Inferior parietal cortex (tissue), 1 donor: ENCODE results near the gene NAA10.

Experiments used
- DNase-seq: peaks from one replicate; pipeline ENCODE4 v3.0.0-alpha.2; 2016; ENCODE audit errors: extremely low spot score

The NAA10 gene

GRCh38 chrX:153927922-153928760, 6.7 kb downstream of the NAA10 start:
- DNase-seq: peak; percentile 89

- DNase-seq: no peak
These were observed 7.2 kb downstream of the NAA10 start for GRCh38 chrX:153927672-153927921.

DNA sequence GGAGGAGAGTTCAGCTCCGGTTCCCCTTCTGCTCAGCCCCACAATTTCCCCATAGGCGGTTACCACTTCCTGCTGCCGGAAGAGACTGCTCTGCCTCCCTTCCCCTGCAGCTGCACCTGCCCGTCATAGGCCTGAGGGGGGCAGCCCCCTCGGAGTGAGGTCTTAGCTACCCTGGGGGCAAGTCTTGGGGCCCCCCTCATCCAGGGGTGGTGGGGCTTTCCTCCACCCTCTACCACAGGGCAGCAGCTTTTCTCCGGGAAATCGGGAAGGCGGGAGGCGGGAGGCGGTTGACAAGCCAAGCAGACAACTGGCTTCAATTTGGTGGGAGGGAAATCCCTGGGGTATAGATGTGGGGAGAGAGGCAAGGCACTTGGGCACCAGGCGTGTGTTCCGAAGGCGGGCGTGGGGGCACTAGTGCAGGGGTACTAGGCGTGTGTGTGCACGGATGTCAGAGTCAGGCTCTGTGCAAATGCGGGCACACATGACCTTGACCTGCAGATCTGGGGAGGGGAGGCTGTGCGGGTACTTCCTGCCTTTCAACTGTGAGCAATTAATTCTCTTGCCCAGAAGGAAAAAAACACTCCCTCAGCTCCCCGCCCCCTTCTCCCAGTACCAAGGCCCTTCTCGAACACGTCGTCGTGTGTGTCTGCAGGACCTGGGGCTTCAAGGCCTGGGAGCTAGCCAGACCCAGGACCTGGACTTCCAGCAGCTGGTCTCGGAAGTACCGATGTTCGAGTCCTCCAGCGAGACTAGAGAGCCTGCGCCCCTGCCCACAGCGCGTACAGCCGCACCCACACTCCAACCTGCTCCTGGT, 7.8 kb downstream of the NAA10 start:
- no peak for DNase-seq

- DNase-seq: no peak
These were observed 8.3 kb downstream of the NAA10 start for GRCh38 chrX:153926552-153926857.

GRCh38 chrX:153925739-153926551, 8.9 kb downstream of the NAA10 start, which contains the start of gene ARHGAP4:
ARHGAP4 (minus strand) TSS chrX:153926264; CDS start chrX:153926202, 62 bp downstream.
- no peak for DNase-seq

DNA sequence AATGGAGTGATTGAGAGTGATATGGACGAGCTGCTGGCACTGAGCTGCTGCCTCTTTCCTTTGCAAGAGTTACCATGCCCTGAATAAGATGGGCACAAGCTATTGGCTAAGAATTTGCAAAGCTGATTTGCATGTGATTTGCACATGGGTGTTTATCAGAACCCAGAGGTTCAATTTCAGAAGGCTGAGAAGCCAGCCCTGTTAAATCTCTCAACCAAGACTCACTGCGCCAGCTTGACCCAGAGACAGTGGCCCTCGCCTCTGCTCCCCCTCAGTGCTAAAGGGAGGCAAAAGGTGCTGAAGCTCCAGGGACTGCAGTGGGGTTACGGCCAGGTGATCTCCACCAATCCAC, 9.5 kb downstream of the NAA10 start:
- no peak for DNase-seq

DNA sequence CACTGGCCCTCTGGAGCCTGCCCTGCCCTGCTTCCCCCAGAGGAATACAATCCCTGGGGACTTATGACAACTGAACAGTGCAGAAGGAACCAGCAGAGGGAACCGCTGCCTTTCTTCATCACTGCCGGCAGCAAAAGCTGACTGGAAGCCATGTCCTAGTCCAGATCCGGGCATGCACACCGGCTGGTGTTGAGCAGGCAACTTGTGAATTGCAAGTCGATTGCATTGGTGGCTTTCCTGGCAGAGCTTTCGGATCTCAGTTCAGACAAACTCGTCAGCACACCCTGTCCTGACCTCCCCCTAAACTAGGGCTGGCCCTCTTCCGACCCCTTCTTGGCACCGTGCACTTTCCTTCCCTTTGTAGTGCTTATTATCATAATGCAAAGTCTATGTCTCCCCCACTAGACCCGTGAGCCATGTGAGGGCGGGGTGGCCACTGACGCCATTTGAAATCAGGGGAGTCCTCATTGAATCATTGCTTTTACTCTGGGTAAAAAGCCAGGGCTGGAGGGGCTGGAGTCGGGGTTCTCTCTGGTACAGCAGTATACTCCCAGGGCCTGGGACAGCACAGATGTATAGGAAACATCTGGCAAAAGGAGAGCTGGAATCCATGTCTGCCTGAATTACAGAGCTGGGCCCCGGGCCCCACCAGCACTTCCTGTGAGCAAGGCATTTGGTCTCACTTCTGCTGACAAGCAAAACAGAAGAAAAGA, 10.5 kb downstream of the NAA10 start:
- DNase-seq: no peak

- DNase-seq: no peak
These were observed 11.6 kb downstream of the NAA10 start for GRCh38 chrX:153922932-153923857.

- no peak for DNase-seq
These were observed 13.1 kb downstream of the NAA10 start for GRCh38 chrX:153921511-153922446.

GRCh38 chrX:153921070-153921469, 13.8 kb downstream of the NAA10 start:
- no peak for DNase-seq

GRCh38 chrX:153920546-153920945, 14.3 kb downstream of the NAA10 start:
- DNase-seq: no peak

- DNase-seq: no peak
These were observed 15.6 kb downstream of the NAA10 start for GRCh38 chrX:153919281-153919680.

DNA sequence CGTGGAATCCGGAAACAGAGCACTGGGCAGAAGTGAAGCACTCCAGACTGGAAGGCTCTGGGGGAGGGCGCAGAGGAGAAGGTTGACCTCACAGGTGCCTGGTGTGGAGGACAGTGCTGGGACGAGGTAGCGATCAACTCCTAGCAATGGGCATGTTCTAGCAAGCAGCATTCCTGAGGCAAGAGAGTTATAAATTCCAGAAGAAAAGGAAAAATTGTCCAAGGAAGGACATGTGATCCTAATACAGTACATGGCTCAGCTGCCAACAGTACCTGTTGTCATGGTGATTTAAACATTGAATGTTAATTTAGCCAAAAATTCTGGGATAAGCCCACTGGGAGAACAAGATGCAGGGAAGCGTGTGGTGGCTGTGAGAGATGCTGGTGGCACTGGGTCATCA, 17.0 kb downstream of the NAA10 start:
- no peak for DNase-seq

DNA sequence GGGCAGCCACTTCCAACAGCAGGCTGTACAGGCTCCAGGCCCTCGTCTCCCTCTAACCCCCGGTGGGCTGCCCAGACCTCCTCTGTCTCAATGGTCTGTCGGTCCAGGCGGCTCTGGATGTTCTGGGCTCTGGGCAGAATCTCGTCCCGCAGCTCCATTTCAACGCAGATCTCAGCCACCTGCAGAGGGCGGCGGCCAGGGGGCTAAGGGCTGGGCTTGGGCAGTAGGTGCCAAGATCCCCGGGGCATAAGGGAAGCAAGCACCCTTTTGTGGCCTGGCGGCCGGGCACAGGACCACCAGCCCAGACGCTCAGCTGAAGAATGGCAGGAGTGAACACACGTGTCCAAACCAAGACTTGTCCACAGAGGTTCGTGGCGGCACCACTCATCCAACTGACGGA, 21.1 kb downstream of the NAA10 start:
- DNase-seq: no peak

- DNase-seq: no peak
These were observed 21.6 kb downstream of the NAA10 start for GRCh38 chrX:153913211-153913610.

- DNase-seq: no peak
These were observed 23.0 kb downstream of the NAA10 start for GRCh38 chrX:153911798-153912197.

GRCh38 chrX:153910446-153910845, 24.4 kb downstream of the NAA10 start:
- no peak for DNase-seq

DNA sequence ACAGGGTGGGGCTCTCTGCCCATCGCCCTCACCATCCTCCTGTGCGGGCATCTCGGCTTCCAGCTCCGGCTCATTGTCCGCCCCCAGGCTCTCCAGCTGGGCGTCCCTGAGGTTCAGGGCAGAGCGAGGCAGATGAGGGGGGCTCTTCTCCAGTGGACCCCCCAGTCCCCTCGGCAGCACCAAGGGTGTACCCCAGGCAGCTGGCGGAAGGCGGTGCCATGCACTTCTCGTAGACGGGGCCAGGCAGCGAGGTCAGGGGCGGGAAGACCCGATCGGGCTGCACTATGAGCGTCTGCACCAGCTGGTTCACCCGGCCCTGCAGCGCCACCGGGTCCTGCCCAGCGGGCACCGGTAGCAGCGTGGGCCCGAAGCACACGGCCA, 24.9 kb downstream of the NAA10 start:
- DNase-seq: no peak

DNA sequence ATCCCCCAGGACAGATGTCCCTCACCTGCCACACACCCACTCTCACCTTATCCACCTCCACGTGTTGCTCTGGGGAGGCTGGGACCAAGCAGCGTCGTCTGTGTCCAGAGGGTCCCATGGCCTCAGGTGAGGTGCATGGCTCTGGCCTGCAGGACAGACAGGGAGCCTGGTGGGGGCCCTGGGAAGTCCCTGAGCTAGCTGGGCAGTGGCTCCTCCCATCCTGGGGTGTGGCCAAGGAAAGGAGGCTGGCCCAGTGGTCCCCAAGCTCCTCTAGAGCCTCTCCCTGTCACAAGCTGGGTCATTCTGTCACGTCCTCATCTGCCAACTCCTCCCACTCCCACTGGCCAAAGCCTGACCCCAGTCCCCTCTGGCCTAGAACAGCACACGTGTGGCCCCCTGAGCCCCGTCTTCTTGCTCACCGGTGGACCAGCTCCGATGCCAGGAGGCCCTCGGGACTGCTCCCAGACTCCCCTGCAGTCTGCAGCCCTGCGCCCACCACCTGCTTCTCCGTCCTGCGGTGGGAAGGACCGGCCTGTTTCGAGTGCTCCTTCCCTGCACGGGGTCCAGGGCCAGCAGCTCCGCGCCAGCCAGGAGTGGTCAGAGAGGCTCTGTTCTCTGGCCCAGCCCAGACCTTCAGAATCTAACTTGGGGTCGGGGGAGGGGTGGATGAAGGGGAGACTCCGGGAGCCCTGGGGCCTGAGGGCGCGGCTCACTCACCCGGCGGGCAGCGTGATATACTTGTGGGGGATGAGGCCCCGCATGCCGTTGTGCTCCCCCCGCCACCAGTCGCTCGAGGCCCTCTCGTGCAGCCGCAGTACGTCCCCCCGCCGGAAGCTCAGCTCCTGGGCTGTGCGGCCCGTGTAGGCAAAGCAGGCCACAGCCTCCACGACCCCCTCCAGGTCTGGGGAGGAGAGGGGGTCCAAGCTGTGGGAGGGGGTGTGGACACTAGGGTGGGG, 25.5 kb downstream of the NAA10 start:
- DNase-seq: no peak
